DOHH2 (cell line): ENCODE results near the gene CDK4.

Experiments used
- H3F3A ChIP-seq: fragments of 200-600 bp; sonication (generic), shearing (Covaris generic); 2 replicates; pipeline ENCODE4 v1.6.0; 2016; ENCODE audit warnings: antibody characterized with exemption, mild to moderate bottlenecking; ENCODE audit not compliant: control insufficient read depth, insufficient read depth
- H3K27ac ChIP-seq: fragments of 200-600 bp; sonication (generic); 2 replicates; pipeline ENCODE4 v1.5.1; 2014; ENCODE audit warnings: low read depth, mild to moderate bottlenecking, low read length, moderate library complexity
- H3K27me3 ChIP-seq: fragments of 200-600 bp; sonication (generic); 2 replicates; pipeline ENCODE4 v1.6.1; 2014; ENCODE audit warnings: mild to moderate bottlenecking, low read length, mixed read lengths; ENCODE audit not compliant: control insufficient read depth
- H3K36me3 ChIP-seq: fragments of 200-600 bp; sonication (generic); 2 replicates; pipeline ENCODE4 v1.6.1; 2014; ENCODE audit warnings: mild to moderate bottlenecking, low read length, moderate library complexity, mixed read lengths; ENCODE audit not compliant: control insufficient read depth
- H3K4me1 ChIP-seq: fragments of 200-600 bp; sonication (generic); 2 replicates; pipeline ENCODE4 v1.6.1; 2014; ENCODE audit warnings: mild to moderate bottlenecking, low read length, mixed read lengths; ENCODE audit not compliant: control insufficient read depth
- H3K4me2 ChIP-seq: fragments of 200-600 bp; sonication (generic); 2 replicates; pipeline ENCODE4 v1.6.0; 2014; ENCODE audit warnings: mild to moderate bottlenecking, low read length, moderate library complexity
- H3K4me3 ChIP-seq: fragments of 200-600 bp; sonication (generic); 2 replicates; pipeline ENCODE4 v1.5.1; 2014; ENCODE audit warnings: mild to moderate bottlenecking, low read length, mixed read lengths
- H3K79me2 ChIP-seq: fragments of 200-600 bp; sonication (generic); 2 replicates; pipeline ENCODE4 v1.6.1; 2014; ENCODE audit warnings: mild to moderate bottlenecking, low read length, mixed read lengths; ENCODE audit not compliant: control insufficient read depth
- H3K9me2 ChIP-seq: fragments of 200-600 bp; sonication (generic); replicated peaks from 2 replicates; pipeline ENCODE4 v1.6.1; 2014; ENCODE audit warnings: mild to moderate bottlenecking, low read length, mixed read lengths; ENCODE audit not compliant: control insufficient read depth
- H3K9me3 ChIP-seq: fragments of 200-600 bp; sonication (generic); 2 replicates; pipeline ENCODE4 v1.6.1; 2014; ENCODE audit warnings: antibody characterized with exemption, low read length, mixed read lengths; ENCODE audit not compliant: control insufficient read depth, insufficient read depth
- H4K20me1 ChIP-seq: fragments of 200-600 bp; sonication (generic); 2 replicates; pipeline ENCODE4 v1.6.0; 2014; ENCODE audit warnings: low read depth, mild to moderate bottlenecking, antibody characterized with exemption, low read length, moderate library complexity; ENCODE audit not compliant: control insufficient read depth, insufficient read depth
- CTCF ChIP-seq: fragments of 200-600 bp; sonication (generic); IDR thresholded peaks from one replicate; pipeline ENCODE4 v1.5.1; 2014; ENCODE audit warnings: antibody characterized with exemption, mild to moderate bottlenecking, low read depth, low read length; ENCODE audit not compliant: poor library complexity, severe bottlenecking
- EZH2phosphoT487 ChIP-seq: fragments of 200-600 bp; sonication (generic); IDR thresholded peaks from 2 replicates; pipeline ENCODE4 v1.6.1; 2017; ENCODE audit warnings: borderline replicate concordance, mild to moderate bottlenecking, antibody characterized with exemption, low read length, moderate library complexity, mixed read lengths

CDK4 gene

GRCh38 chr12:57730336-57731067 lies 21.6 kb downstream of the CDK4 start:
- Histone ChIP-seq H4K20me1 (no peaks in the 10 kb centered on the region), H3K36me3 (peaks cover 56% of the 10 kb centered on the region), H3K79me2 (no peaks in the 10 kb centered on the region), H3K27me3 (no peaks in the 10 kb centered on the region), H3K4me1 (peaks cover 7% of the 10 kb centered on the region), H3K9me3 (no peaks in the 10 kb centered on the region), H3K4me3 (no peak overlapping the region), H3K4me2 (no peak overlapping the region), H3K9me2 (no peaks in the 10 kb centered on the region), H3F3A (no peaks in the 10 kb centered on the region), H3K27ac (no peak overlapping the region)
- TF ChIP-seq CTCF = no peak

- no peaks in the 10 kb centered on the region for H3K79me2 ChIP-seq
- no peak overlapping the region for H3K4me3 ChIP-seq
- peaks cover 53% of the 10 kb centered on the region for H3K36me3 ChIP-seq
- no peaks in the 10 kb centered on the region for H4K20me1 ChIP-seq
- no peak overlapping the region for H3K27ac ChIP-seq
- no peaks in the 10 kb centered on the region for H3K27me3 ChIP-seq
- H3K9me2 ChIP-seq = no peaks in the 10 kb centered on the region
- TF ChIP-seq EZH2phosphoT487 = no peak
- TF ChIP-seq CTCF = no peak
- 0 out of 2 replicates have a peak, but pooled peaks cover 3% of the 10 kb centered on the region for H3F3A ChIP-seq
- no peaks in the 10 kb centered on the region for H3K9me3 ChIP-seq
- no peak overlapping the region for H3K4me2 ChIP-seq
- peaks cover 15% of the 10 kb centered on the region for H3K4me1 ChIP-seq
Observed at GRCh38 chr12:57729321-57729844, 22.7 kb downstream of the CDK4 start.

GRCh38 chr12:57727758-57728395 lies 24.2 kb downstream of the CDK4 start:
- H3K4me3 ChIP-seq = no peak overlapping the region
- H3F3A ChIP-seq = peaks cover 8% of the 10 kb centered on the region; the same call in 1 of the 2 replicates
- no peaks in the 10 kb centered on the region for H3K79me2 ChIP-seq
- H3K27ac ChIP-seq = no peak overlapping the region
- H3K36me3 ChIP-seq = peaks cover 40% of the 10 kb centered on the region
- H3K4me1 ChIP-seq = peaks cover 15% of the 10 kb centered on the region
- H3K27me3 ChIP-seq = no peaks in the 10 kb centered on the region
- TF ChIP-seq EZH2phosphoT487 (no peak), CTCF (no peak)
- no peaks in the 10 kb centered on the region for H4K20me1 ChIP-seq
- no peaks in the 10 kb centered on the region for H3K9me2 ChIP-seq
- H3K9me3 ChIP-seq = no peaks in the 10 kb centered on the region
- no peak overlapping the region for H3K4me2 ChIP-seq
